ENCODE data around the gene ANKS3.

- TF ChIP-seq, protein P1, sequence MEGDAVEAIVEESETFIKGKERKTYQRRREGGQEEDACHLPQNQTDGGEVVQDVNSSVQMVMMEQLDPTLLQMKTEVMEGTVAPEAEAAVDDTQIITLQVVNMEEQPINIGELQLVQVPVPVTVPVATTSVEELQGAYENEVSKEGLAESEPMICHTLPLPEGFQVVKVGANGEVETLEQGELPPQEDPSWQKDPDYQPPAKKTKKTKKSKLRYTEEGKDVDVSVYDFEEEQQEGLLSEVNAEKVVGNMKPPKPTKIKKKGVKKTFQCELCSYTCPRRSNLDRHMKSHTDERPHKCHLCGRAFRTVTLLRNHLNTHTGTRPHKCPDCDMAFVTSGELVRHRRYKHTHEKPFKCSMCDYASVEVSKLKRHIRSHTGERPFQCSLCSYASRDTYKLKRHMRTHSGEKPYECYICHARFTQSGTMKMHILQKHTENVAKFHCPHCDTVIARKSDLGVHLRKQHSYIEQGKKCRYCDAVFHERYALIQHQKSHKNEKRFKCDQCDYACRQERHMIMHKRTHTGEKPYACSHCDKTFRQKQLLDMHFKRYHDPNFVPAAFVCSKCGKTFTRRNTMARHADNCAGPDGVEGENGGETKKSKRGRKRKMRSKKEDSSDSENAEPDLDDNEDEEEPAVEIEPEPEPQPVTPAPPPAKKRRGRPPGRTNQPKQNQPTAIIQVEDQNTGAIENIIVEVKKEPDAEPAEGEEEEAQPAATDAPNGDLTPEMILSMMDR (IDR thresholded peaks at IDR 0.05), result no peak
- no peak for TF ChIP-seq POLR2A (IDR thresholded peaks at IDR 0.05)
These were observed 14.8 kb upstream of the ANKS3 start for GRCh38 chr16:4748682-4749411.
